BE2C (cell line): ENCODE data around the gene NUBPL.

Source experiments
- DNase-seq: peaks from one replicate; pipeline ENCODE4 v3.0.0-alpha.2; 2020
- H3K27me3 ChIP-seq: fragments of 250-450 bp; sonication (Bioruptor Pico); 2 replicates; pipeline ENCODE4 v1.5.1; 2020; ENCODE audit warnings: mild to moderate bottlenecking
- H3K36me3 ChIP-seq: fragments of 250-450 bp; sonication (Bioruptor Pico); 2 replicates; pipeline ENCODE4 v1.5.1; 2020; ENCODE audit warnings: mild to moderate bottlenecking
- H3K4me1 ChIP-seq: fragments of 250-450 bp; sonication (Bioruptor Pico); 2 replicates; pipeline ENCODE4 v1.5.1; 2020
- H3K4me3 ChIP-seq: 2 replicates; pipeline ENCODE4 v1.5.1; 2011; ENCODE audit warnings: low read depth, low read length
- H3K9me3 ChIP-seq: fragments of 250-450 bp; sonication (Bioruptor Pico); 2 replicates; pipeline ENCODE4 v1.5.1; 2020
- CTCF ChIP-seq: IDR thresholded peaks from 2 replicates; pipeline ENCODE4 v1.5.1; 2012; ENCODE audit warnings: mild to moderate bottlenecking, low read depth, low read length

Gene NUBPL

GRCh38 chr14:31536201-31536960 is 24.8 kb upstream of the NUBPL start:
- no peak for DNase-seq
- no peaks in the 10 kb centered on the region for H3K4me1 ChIP-seq
- TF ChIP-seq CTCF: no peak
- no peaks in the 10 kb centered on the region for H3K27me3 ChIP-seq
- H3K9me3 ChIP-seq: no peaks in the 10 kb centered on the region
- no peak overlapping the region for H3K4me3 ChIP-seq
- H3K36me3 ChIP-seq: no peaks in the 10 kb centered on the region

- H3K4me1 ChIP-seq: no peaks in the 10 kb centered on the region
- no peak overlapping the region for H3K4me3 ChIP-seq
- DNase-seq: peak; percentile 7
- no peaks in the 10 kb centered on the region for H3K36me3 ChIP-seq
- H3K9me3 ChIP-seq: no peaks in the 10 kb centered on the region
- no peak for TF ChIP-seq CTCF
- H3K27me3 ChIP-seq: no peaks in the 10 kb centered on the region
Measured at GRCh38 chr14:31541702-31542101, 19.5 kb upstream of the NUBPL start.

DNA sequence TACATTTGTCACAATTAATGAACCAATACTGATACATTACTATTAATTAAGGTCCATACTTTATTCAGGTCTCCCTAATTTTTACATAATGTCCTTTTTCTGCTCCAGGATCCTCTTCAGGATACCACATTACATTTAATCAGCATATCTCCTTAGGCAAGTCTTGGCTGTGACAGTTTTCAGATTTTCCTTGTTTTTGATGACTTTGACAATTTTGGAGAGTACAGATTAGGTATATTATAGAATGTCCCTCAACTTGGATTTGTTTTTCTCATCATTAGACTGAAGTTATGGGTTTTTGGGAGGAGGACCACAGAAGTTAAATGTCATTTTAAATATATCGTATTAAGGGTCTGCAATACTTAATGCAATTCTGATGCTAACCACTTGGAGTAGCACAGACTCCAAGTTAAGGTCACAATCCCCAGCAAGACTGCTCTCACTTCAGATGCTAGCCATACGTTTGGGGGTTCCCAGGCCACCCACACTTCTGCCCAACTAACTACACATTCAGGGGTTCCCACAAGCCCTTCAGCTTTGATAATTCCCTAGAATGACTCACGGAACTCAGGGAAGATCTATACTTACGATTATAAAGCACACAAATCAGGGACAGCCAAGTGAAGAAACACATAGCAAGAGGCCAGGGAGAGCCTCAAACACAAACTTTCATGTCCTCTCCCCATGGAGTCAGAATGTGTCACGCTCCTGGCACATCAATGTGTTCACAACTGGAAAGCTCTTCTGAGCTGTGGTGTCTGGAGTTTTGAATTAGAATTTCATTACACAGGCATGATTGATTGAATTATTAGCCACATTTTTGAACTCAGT is 17.0 kb upstream of the NUBPL start:
- no peak for DNase-seq
- no peaks in the 10 kb centered on the region for H3K9me3 ChIP-seq
- H3K4me3 ChIP-seq: no peak overlapping the region
- no peaks in the 10 kb centered on the region for H3K4me1 ChIP-seq
- no peaks in the 10 kb centered on the region for H3K36me3 ChIP-seq
- peaks cover 5% of the 10 kb centered on the region; the same call in 1 of the 2 replicates for H3K27me3 ChIP-seq
- TF ChIP-seq CTCF: peak; percentile 37

- Histone ChIP-seq H3K4me1 (no peaks in the 10 kb centered on the region), H3K4me3 (no peak overlapping the region), H3K27me3 (peaks cover 5% of the 10 kb centered on the region; the same call in 1 of the 2 replicates), H3K9me3 (no peaks in the 10 kb centered on the region), H3K36me3 (no peaks in the 10 kb centered on the region)
- TF ChIP-seq CTCF: no peak
- DNase-seq: no peak
Measured at GRCh38 chr14:31544816-31545215, 16.4 kb upstream of the NUBPL start.

DNA sequence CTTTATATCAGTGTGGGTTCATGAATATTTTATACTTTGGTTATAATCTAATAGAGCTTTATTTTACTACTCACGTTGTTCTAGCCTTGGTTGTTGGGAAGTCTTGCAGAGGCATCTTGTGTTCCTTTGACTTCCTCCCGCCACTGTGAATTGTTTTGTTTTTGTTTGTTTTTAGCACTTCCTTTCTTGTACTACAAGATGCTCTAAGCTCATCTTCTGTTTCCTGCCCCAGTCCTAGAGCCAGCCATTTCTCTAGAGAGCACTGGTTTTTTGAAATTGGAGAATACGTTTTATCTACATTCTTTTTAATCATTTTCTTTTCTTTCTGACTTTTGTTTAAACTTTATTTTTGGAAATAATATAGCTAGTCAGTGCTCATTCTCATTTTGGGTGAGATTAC is 15.9 kb upstream of the NUBPL start:
- DNase-seq: no peak
- H3K36me3 ChIP-seq: no peaks in the 10 kb centered on the region
- no peaks in the 10 kb centered on the region for H3K9me3 ChIP-seq
- H3K4me3 ChIP-seq: no peak overlapping the region
- H3K27me3 ChIP-seq: peaks cover 10% of the 10 kb centered on the region
- no peaks in the 10 kb centered on the region for H3K4me1 ChIP-seq
- no peak for TF ChIP-seq CTCF

GRCh38 chr14:31549817-31550216 is 11.4 kb upstream of the NUBPL start:
- Histone ChIP-seq H3K27me3 (peaks cover 20% of the 10 kb centered on the region), H3K4me1 (no peaks in the 10 kb centered on the region), H3K36me3 (no peaks in the 10 kb centered on the region), H3K4me3 (no peak overlapping the region), H3K9me3 (no peaks in the 10 kb centered on the region)
- DNase-seq: no peak
- no peak for TF ChIP-seq CTCF
